GM18502 (cell line): ENCODE measurements around the gene FOXF1.

Source experiments
- ATAC-seq: cut with Tn5 transposase; IDR thresholded peaks from one replicate; pipeline ENCODE4 v1.9.1; 2021; ENCODE audit warnings: mild to moderate bottlenecking; ENCODE audit not compliant: unreplicated experiment, poor library complexity

Gene FOXF1

DNA sequence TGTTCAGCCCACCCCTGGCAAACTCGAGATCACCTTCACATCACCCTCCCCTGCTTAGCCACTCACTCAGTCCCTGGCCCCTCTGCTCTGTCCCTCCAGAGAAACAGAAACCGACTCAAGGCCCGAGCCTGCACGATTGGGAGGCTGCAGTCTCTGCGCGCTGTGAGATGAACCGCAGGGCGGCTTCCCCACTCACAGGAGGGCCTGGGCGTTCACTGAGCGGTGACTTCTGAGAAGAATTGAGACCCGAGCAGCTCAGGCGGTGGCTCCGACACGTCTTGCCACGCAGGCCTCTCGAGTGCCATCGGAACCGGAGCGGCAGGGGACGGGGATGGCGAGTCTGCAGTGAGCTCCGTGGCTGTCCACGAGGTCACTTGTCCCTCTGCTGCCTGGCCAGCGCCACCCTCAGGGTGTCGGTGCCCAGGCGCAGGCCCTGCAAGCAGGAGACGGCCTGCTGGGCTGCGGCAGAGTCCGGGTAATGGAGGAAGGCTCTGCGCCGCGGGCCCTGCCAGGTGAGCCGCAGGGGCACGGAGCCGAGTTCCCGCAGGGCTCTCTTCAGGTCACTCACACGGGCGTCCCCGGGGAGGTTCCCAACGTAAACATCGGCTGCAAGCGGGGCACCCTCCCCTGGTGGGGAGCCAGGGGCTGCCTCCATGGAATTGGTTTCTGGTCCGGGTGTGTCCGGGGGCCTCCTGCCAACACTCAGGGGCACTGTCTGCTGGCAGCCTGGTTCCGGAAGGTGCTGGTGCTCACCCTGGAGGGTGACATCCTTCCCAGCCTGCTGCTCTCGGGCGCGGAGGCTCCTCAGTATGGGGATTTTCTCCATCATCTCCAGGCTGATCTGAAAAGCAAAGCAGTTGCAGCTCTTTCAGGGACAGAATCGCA is 21.6 kb downstream of the FOXF1 start:
- no peak for ATAC-seq

DNA sequence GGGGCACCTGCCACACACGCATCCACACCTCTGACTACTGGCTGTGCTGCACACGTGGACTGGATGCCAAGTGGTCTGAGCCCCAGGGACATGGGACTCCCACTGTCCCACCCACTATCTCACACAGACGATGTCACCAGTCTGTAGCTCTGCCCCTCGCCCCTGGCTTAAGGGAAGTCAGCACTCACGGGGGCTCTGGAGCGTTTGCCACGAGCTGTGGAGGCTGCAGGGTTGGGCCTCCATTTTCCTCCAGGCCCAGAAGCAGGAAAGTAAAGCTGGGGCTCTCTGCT is 22.1 kb downstream of the FOXF1 start:
- ATAC-seq = no peak

DNA sequence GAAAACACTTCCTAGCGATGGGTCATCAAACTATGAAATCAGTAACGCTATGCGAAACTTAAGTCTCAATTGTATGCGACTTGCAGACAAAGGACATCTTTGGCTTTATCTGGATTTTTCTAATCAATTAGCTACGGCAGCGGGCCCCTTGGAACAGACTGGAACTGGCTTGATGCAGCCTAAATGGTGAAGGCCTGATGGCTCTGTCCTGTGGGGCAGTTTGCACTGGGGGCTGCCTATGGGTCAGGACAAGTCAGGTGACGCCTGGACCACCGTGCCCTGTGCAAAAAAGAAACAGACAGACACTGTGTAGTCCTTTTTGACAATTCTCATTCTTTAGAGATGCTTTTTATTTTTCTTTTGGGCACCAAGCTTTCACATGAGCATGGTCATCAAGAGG is 22.7 kb downstream of the FOXF1 start:
- ATAC-seq = no peak

GRCh38 chr16:86533767-86534351 is 23.5 kb downstream of the FOXF1 start:
- no peak for ATAC-seq

GRCh38 chr16:86534779-86535615 is 24.7 kb downstream of the FOXF1 start:
- ATAC-seq = no peak

- ATAC-seq = no peak
Measured at GRCh38 chr16:86536621-86537020, 26.3 kb downstream of the FOXF1 start.

DNA sequence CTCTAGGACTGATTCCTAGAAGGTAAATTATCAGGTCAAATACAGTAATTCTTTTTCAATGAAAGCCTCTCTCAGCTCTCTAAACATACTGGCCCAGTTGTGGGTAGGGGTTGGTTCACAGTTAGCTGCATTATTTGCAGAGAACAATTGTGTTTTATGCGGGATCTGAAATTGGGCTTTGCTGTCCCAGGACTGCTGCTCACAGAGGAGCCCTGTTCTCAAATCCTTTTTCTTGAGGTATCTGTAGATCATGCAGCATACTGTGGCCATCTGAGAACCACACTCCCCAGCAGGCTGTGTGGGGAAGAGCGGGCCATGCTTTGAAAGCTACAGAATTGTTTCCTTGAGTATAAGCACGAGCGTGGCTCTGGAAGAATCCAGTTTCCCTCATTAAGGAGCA is 27.2 kb downstream of the FOXF1 start:
- no peak for ATAC-seq

GRCh38 chr16:86538196-86538780 is 28.0 kb downstream of the FOXF1 start:
- ATAC-seq = no peak

DNA sequence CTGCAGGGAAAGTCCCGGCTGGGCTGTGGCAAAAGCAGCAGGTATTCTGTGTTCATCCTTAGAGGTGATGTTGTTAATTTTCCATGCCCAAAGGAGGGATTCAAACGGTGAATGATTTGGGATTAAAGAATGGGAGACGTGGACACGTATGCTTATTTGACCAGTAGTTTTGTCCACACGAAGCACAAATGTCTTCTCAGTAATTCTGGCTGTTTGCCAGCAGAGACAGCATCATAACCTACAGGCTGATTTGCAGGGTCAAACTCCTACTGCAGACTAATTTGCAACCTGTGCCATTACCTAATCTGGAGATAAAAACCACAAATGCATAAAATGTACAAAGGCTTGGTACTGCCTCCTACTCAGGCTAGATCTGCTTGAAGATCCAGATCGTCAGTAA is 30.6 kb downstream of the FOXF1 start:
- no peak for ATAC-seq

DNA sequence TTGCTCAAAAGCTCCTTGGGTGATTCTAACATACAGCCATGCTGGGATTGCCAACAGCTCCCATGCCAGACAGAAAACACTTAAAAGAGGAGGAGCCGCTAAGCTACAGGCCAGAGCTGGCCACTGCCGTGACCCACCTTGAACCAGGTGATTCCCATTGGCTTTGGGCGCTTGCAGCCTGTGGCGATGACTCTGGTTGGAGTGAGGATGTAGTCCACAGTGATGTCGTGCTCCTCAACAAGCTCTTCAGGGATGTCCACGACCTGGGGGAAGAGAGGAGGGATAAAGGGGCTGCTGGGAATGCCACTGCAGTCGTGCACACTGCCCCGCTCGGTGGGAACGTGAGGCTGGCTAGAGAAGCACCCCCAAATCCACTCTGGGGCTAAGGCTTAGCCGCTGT is 31.2 kb downstream of the FOXF1 start:
- no peak for ATAC-seq

DNA sequence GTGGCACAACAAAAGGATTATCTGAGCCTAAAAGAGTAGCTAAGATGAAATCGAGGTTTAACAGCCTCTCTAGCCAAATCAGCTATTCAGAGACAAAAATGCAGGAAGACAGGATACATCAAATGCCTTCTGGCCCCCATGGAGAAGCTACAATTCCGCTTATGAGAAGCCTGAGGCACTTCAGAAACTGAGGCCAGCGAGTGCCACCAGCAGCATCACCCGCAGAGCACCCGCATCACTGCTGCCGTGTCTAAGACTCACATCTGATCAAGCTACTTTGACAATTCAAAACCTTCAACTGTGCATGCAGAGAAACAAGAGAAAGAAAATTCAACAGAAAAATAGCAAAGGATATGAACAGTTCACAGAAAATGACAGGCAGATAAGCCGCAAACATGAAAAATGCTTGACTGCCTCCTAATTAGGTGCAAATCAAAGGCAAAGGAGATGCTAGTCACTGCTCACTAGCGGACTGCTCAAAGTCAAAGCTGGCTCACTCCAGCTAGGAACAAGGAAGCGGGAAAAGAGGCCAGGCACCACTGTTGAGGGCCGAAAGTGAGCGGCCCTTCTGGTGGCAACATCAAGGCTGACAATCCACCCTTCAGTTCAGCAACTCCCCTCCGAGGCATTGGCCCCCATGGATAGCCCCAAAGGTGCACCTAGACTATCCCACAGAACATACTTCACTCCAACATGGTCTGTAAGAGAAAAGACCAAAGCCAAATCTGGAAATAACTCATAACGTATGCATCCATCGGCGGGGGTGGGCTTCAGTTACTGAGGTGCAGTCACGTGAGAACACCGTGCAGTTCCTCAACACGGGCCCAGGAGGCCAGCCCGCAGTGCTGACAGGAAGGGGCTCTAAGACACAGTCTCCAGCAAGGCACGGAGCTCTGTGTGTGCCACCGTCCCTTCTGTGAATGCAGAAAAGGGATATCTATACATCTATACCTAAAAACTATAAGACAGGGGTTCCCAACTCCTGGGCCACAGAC is 32.7 kb downstream of the FOXF1 start:
- ATAC-seq = no peak

DNA sequence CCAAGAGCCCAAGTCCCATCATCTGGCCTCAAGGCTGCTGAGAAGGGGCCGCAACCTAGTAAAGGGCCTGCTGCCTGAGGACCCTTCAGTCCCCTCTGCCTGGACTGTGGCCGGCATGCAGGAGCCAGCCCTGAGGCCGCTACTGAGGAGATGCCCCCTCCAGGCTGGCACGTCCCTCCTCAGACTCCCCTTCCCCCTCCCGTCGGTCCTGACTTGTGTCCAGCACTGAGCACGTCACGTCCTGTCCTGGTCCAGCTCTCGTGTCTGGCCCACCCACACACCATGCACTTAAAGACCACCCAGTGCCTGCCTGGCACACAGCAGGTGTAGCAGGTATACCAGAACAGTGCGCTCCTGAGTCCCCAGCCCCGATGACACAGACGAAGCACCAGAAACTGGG is 35.2 kb downstream of the FOXF1 start:
- no peak for ATAC-seq

DNA sequence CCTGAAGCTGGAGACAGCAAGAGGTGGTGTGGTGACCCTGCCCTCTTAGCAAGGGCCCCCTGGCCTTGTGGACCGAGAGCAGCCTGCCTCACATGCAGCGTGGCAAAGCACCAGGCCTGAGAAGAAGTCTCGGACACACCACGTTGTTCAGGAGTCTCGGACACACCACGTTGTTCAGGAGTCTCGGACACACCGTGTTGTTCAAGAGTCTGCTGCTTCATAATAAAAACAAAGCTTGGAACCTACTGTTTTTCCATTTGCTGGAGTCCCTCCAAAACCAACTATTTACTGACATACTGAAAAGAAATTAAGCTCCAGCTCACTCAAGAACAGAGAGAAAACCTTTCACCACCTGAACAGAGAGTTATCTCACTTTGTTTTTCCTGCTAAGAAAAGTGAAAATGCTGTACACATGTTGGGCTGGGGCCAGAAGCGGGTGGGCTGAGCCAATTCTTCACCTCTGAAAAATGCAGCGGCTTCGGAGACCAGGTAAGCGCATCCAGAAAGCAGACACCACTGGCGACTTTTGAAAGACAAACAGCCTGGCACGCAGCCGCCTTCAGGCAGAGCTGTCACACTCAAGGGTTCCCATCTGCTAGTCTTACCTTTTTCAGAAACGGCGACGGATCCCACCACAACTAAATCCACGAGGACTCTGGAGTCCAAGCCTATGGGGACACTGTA is 35.8 kb downstream of the FOXF1 start:
- ATAC-seq = no peak

- ATAC-seq = no peak
Measured at GRCh38 chr16:86546638-86547013, 36.3 kb downstream of the FOXF1 start.

- ATAC-seq = no peak
Measured at GRCh38 chr16:86547286-86547685, 37.0 kb downstream of the FOXF1 start.

DNA sequence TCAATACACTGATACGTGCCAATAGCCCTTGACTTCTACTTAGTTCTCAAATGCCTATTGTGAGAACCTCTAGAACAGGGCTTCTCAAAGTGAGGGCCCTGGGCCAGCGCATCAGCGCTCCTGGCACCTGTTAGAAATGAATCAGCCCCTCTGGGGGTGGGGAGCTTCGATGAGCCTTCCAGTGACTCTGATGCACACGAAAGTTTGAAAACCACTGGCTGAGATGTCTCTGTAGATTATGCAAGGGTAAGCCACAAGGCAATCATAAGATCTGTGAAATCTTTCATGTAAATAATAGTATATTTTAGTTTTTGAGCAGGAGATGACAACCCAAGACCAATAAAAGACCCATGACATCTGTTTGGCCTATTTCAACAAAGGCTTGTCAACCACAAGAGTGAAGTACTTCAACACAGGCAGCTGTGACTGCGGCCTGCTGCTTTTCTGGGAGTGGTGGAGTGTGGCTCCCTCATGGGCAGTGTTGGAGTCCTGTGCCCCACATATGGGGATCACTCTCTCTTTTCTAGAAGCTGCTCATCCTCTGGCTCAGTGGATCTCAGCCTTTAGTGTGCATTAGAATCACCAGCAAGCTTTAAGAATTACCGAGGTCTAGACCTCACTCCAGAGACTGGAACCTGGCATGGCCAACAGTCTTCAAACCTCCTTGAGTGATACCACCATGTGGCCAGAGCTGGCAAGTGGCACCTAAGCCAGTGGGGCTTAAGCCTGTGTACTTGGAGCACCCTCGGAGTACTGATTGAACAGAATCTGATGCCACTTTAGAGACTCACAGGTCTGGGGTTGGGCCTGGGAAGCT is 39.0 kb downstream of the FOXF1 start:
- ATAC-seq = no peak

DNA sequence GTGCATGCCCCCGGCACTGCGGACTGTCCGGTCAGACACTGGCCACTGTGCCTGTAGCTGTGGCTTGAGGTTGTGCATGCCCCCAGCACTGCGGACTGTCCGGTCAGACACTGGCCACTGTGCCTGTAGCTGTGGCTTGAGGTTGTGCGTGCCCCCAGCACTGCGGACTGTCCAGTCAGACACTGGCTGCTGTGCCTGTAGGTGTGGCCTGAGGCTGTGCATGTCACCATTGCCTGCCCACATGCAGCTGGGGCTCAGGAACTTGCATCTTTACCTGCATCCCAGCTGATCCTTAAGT is 39.5 kb downstream of the FOXF1 start:
- no peak for ATAC-seq

DNA sequence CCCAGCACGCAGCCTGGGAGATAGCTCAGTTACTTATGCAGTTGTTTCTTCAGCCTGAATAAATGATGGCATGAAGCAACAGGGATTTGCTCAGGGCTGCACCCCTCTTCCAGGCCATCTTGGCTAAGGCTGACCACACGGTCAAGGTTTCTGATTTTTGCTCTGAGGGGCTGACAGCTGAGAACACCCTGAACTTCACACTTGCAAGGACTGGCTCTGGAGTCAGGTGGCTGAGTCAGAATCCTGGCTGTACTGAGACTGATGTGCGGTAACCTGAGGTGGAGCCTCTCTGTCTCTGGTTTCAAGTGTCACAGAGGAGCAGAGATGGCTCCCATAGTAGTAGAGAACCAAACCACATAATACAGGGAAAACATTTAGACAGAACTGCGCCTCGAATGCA is 40.0 kb downstream of the FOXF1 start:
- ATAC-seq = no peak

GRCh38 chr16:86553356-86553755 is 43.0 kb downstream of the FOXF1 start:
- no peak for ATAC-seq
